IPS DF 6.9 (cell line): ENCODE data around the gene LRRC23.

Source experiments
- DNase-seq: peaks from one replicate; pipeline ENCODE4 v3.0.0-alpha.2; 2013; ENCODE audit warnings: low read depth, low spot score
- H3K27ac ChIP-seq: one replicate; pipeline ENCODE4 v1.5.1; 2013; ENCODE audit warnings: low read length, control low read depth
- H3K27me3 ChIP-seq: 2 replicates; pipeline ENCODE4 v1.6.1; 2013; ENCODE audit warnings: mild to moderate bottlenecking, low read length; ENCODE audit not compliant: control insufficient read depth, insufficient read depth
- H3K36me3 ChIP-seq: 2 replicates; pipeline ENCODE4 v1.6.1; 2013; ENCODE audit warnings: low read length; ENCODE audit not compliant: control insufficient read depth, insufficient read depth
- H3K4me1 ChIP-seq: 2 replicates; pipeline ENCODE4 v1.6.1; 2013; ENCODE audit warnings: low read length; ENCODE audit not compliant: control insufficient read depth, insufficient read depth
- H3K4me3 ChIP-seq: 2 replicates; pipeline ENCODE4 v1.5.1; 2013; ENCODE audit warnings: mild to moderate bottlenecking, low read length
- H3K9me3 ChIP-seq: 2 replicates; pipeline ENCODE4 v1.6.1; 2013; ENCODE audit warnings: low read length, inconsistent platforms; ENCODE audit not compliant: control insufficient read depth, insufficient read depth
- WGBS: extraction: QIAGEN DNeasy Blood & Tissue Kit; methylation state at CpG from one replicate; pipeline ENCODE4 v1.1.7; 2013; ENCODE audit warnings: mixed read lengths, missing lambda C conversion rate; ENCODE audit not compliant: insufficient read length, insufficient coverage; 5-methylcytosine and 5-hydroxymethylcytosine counted together

Gene LRRC23

DNA sequence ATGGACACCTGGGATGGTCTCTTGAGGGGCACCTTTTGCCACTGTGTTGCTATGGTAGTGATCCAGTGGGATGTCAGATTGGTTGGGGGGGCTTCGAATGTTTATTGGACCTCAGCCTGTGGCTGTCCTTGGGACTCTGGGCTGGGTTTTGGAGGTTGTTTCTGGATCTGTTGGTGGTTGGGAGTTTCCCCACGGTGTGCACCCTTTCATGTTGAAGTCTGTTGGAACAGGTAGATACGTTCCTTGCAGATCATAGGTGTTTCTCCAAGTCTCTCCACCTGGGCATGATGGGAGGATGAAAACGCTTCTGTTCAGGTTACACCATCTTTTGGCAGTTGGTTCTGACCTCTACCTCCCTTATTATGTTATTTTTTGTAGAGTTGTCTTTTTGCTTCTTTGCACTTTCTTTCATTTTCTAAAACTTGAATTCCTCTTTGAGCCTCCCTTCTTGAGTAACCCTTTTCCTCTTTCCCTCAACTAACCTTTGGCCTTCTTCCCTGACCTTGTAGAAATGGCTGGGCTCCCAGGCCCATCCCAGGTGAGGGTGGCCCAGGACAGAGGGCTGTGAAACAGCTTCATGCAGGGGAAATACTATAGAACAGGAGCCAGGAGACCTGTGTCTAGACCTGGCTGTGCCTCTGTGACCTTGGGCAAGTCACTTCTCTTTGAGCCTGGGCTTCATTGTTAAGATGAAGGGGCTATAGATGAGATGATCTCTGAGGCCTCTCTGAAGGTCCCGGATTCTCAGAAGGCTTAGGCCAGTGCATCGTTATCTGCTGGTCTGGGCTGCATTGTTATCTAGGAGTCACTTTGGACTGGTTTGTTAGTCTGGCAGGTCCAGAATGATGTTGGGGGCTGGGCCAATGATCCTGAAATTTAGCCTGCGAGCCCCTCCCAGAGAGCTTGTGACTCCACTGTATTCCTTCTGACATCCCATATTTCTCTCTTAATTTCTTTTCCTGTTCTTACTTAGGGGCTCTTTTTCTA lies 25.1 kb downstream of the LRRC23 start:
- Histone ChIP-seq H3K27ac (no peak overlapping the region), H3K27me3 (no peaks in the 10 kb centered on the region), H3K36me3 (peaks cover 5% of the 10 kb centered on the region), H3K9me3 (no peaks in the 10 kb centered on the region), H3K4me1 (peaks cover 3% of the 10 kb centered on the region; the same call in 1 of the 2 replicates), H3K4me3 (peak overlapping the region; percentile 77; the same call in 1 of the 2 replicates)
- WGBS, result no CpG with 5 or more reads among the region's 7 CpGs
- DNase-seq, result no peak

DNA sequence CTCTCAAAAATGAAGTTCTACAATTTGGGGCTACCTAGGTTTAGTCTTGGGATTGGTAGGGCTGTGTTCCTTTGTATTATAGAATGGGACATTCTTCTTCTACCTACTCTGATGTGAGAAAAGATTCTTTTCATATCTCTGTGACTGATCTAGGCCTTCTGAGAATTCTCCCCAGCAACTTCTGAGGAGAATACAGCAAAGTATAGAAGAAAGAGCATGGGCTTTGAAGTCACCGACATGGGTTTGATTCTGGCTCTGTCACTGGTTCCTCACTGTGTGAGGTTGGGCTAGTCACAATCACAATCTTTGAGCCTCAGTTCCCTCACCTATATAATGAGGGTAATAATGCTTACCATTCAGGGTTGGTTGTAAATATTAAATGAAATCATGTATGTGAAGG lies 28.1 kb downstream of the LRRC23 start:
- no peaks in the 10 kb centered on the region for H3K9me3 ChIP-seq
- H3K36me3 ChIP-seq, result peaks cover 14% of the 10 kb centered on the region
- H3K4me1 ChIP-seq, result peaks cover 6% of the 10 kb centered on the region
- no peaks in the 10 kb centered on the region for H3K27me3 ChIP-seq
- no peak overlapping the region for H3K27ac ChIP-seq
- H3K4me3 ChIP-seq, result no peak overlapping the region
- DNase-seq, result no peak
- WGBS, result no CpG with 5 or more reads among the region's 1 CpG

- WGBS, result no CpG with 5 or more reads among the region's 8 CpGs
- no peak for DNase-seq
- no peaks in the 10 kb centered on the region for H3K9me3 ChIP-seq
- no peak overlapping the region for H3K4me3 ChIP-seq
- peaks cover 17% of the 10 kb centered on the region for H3K36me3 ChIP-seq
- H3K4me1 ChIP-seq, result peaks cover 6% of the 10 kb centered on the region
- H3K27ac ChIP-seq, result no peak overlapping the region
- H3K27me3 ChIP-seq, result no peaks in the 10 kb centered on the region
Measured at GRCh38 chr12:6934110-6934509, 29.5 kb downstream of the LRRC23 start.

GRCh38 chr12:6935371-6936193 lies 31.0 kb downstream of the LRRC23 start:
- DNase-seq, result no peak
- WGBS, result no CpG with 5 or more reads among the region's 14 CpGs
- H3K27ac ChIP-seq, result no peak overlapping the region

DNA sequence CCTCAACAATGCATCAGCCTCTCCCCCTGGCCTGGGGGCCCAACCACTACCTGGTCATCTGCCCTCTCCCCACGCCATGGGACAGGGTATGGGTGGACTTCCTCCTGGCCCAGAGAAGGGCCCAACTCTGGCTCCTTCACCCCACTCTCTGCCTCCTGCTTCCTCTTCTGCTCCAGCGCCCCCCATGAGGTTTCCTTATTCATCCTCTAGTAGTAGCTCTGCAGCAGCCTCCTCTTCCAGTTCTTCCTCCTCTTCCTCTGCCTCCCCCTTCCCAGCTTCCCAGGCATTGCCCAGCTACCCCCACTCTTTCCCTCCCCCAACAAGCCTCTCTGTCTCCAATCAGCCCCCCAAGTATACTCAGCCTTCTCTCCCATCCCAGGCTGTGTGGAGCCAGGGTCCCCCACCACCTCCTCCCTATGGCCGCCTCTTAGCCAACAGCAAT lies 31.6 kb downstream of the LRRC23 start:
- no peak for DNase-seq
- H3K4me3 ChIP-seq, result no peak overlapping the region

More at GRCh38 chr12:6935371-6936193, 31.0 kb downstream of the LRRC23 start:
- Histone ChIP-seq H3K27me3 (no peaks in the 10 kb centered on the region), H3K9me3 (no peaks in the 10 kb centered on the region), H3K36me3 (peaks cover 17% of the 10 kb centered on the region), H3K4me1 (peaks cover 3% of the 10 kb centered on the region), H3K4me3 (no peak overlapping the region)

DNA sequence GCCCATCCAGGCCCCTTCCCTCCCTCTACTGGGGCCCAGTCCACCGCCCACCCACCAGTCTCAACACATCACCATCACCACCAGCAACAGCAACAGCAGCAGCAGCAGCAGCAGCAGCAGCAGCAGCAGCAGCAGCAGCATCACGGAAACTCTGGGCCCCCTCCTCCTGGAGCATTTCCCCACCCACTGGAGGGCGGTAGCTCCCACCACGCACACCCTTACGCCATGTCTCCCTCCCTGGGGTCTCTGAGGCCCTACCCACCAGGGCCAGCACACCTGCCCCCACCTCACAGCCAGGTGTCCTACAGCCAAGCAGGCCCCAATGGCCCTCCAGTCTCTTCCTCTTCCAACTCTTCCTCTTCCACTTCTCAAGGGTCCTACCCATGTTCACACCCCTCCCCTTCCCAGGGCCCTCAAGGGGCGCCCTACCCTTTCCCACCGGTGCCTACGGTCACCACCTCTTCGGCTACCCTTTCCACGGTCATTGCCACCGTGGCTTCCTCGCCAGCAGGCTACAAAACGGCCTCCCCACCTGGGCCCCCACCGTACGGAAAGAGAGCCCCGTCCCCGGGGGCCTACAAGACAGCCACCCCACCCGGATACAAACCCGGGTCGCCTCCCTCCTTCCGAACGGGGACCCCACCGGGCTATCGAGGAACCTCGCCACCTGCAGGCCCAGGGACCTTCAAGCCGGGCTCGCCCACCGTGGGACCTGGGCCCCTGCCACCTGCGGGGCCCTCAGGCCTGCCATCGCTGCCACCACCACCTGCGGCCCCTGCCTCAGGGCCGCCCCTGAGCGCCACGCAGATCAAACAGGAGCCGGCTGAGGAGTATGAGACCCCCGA lies 32.2 kb downstream of the LRRC23 start:
- Histone ChIP-seq H3K27me3 (no peaks in the 10 kb centered on the region), H3K27ac (no peak overlapping the region), H3K4me3 (peak overlapping the region; percentile 38; the same call in 1 of the 2 replicates), H3K9me3 (no peaks in the 10 kb centered on the region), H3K36me3 (peaks cover 24% of the 10 kb centered on the region), H3K4me1 (peaks cover 3% of the 10 kb centered on the region)
- no CpG with 5 or more reads among the region's 36 CpGs for WGBS
- no peak for DNase-seq

More for the DNA sequence above, 31.6 kb downstream of the LRRC23 start:
- Histone ChIP-seq H3K4me1 (peaks cover 3% of the 10 kb centered on the region), H3K9me3 (no peaks in the 10 kb centered on the region), H3K36me3 (peaks cover 20% of the 10 kb centered on the region), H3K27me3 (no peaks in the 10 kb centered on the region), H3K27ac (no peak overlapping the region)
- WGBS, result no CpG with 5 or more reads among the region's 3 CpGs

GRCh38 chr12:6937481-6938352 lies 33.1 kb downstream of the LRRC23 start:
- H3K4me1 ChIP-seq, result peaks cover 3% of the 10 kb centered on the region
- H3K27ac ChIP-seq, result no peak overlapping the region
- peak overlapping the region; percentile 38; the same call in 1 of the 2 replicates for H3K4me3 ChIP-seq
- no CpG with 5 or more reads among the region's 80 CpGs for WGBS
- H3K9me3 ChIP-seq, result no peaks in the 10 kb centered on the region
- no peaks in the 10 kb centered on the region for H3K27me3 ChIP-seq
- peaks cover 24% of the 10 kb centered on the region for H3K36me3 ChIP-seq
- peak; percentile 92 for DNase-seq

DNA sequence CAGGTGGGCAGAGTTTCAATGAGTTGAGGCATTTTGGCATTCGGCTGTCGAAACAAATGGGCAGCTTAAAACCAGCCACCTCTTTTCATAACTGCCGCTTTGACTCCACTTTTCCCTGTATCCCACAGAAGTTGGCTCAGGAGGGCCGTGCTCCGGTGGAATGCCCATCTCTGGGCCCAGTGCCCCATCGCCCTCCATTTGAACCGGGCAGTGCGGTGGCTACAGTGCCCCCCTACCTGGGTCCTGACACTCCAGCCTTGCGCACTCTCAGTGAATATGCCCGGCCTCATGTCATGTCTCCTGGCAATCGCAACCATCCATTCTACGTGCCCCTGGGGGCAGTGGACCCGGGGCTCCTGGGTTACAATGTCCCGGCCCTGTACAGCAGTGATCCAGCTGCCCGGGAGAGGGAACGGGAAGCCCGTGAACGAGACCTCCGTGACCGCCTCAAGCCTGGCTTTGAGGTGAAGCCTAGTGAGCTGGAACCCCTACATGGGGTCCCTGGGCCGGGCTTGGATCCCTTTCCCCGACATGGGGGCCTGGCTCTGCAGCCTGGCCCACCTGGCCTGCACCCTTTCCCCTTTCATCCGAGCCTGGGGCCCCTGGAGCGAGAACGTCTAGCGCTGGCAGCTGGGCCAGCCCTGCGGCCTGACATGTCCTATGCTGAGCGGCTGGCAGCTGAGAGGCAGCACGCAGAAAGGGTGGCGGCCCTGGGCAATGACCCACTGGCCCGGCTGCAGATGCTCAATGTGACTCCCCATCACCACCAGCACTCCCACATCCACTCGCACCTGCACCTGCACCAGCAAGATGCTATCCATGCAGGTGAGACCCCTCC lies 34.0 kb downstream of the LRRC23 start:
- WGBS, result no CpG with 5 or more reads among the region's 32 CpGs
- Histone ChIP-seq H3K27me3 (no peaks in the 10 kb centered on the region), H3K4me1 (peaks cover 3% of the 10 kb centered on the region), H3K9me3 (no peaks in the 10 kb centered on the region), H3K36me3 (peaks cover 24% of the 10 kb centered on the region), H3K4me3 (no peak overlapping the region; the same call in 1 of the 2 replicates), H3K27ac (no peak overlapping the region)
- DNase-seq, result no peak

GRCh38 chr12:6939191-6939540 lies 34.5 kb downstream of the LRRC23 start:
- H3K4me3 ChIP-seq, result no peak overlapping the region
- H3K36me3 ChIP-seq, result peaks cover 22% of the 10 kb centered on the region
- H3K4me1 ChIP-seq, result peaks cover 3% of the 10 kb centered on the region
- no peak for DNase-seq
- H3K9me3 ChIP-seq, result no peaks in the 10 kb centered on the region
- no peaks in the 10 kb centered on the region for H3K27me3 ChIP-seq
- WGBS, result no CpG with 5 or more reads among the region's 2 CpGs
- no peak overlapping the region for H3K27ac ChIP-seq
